Limb (tissue), 2 donors: ENCODE data around the gene CDR2.

Source experiments
- DNase-seq, 2 donors: peaks; one replicate each; pipeline ENCODE4 v3.0.0-alpha.2; 2016; ENCODE audit errors: extremely low spot score in 2 of 2

Gene CDR2

DNA sequence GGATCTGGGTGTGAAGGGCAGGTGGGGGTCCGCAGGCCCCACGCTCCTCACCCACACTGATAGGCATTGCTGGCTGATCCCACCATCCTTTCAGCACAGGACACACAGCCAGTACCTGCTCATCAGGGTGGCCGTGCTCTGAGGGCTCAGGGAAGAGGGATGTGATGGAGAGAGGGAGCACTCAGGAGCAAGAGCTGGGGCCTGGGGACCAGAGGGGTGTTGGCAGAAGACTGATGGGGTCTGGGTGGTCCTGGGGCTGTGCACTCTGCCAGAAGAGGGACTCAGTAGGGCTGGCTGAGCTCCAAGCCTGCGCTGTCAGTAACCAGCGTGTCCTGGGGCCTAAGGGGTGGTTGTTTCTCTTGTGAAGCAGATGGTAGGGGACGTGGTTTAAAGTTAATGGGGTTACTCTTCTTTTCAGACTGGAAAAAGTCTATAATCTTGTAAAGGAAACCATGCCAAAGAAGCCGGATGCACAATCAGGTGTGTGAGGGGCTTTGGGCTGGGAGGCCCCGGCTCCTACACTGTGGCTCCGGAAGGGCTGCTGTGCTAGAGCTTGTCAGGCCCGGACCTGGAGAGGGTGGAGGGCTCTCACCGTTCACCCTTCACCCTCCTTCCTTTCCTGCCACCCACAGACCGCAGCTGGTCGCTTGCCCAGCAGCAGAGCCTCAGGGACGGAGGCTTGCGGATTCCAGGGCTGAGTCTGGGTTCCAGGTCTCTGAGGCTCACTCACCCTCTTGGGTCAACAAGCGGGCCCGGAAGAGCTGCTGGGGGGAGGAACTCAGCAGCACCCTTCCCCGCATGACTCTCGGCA is 49.4 kb downstream of the CDR2 start:
- DNase-seq: no peak

DNA sequence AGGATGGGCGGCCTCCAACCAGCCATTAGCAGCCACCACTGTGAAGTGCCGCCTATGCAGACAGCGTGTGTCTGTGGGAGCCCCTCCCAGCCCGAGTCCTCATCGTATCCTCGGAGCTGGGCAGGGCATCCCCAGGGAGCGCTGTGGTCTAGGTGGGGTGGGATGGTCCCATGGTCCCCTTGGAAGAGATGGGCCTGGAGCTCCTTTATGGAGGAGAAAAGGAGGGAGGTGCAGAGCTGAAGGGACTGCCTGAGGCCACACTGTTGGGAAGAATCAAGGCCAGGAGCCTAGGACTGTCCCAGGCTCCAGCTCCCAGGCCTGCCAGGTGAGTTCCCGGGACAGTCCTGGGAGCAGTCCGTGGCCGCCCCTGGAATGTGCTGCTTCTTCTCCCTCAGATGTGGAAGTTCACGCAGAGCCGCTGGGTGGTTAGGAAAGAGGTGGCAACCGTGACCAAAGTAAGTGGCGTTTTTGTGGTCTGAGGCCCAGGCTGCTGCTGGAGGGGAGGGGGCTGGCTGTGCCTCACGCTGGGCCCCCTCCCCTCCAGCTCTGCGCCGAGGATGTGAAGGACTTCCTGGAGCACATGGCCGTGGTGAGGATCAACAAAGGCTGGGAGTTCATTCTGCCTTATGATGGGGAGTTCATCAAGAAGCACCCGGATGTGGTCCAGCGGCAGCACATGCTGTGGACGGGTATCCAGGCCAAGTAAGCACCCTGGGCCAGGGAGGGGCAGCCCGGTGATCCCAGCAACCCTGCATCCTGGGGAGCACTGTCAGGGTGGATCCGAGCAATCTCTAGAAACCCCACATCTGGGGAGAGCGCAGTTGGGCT is 50.2 kb downstream of the CDR2 start:
- no peak for DNase-seq

DNA sequence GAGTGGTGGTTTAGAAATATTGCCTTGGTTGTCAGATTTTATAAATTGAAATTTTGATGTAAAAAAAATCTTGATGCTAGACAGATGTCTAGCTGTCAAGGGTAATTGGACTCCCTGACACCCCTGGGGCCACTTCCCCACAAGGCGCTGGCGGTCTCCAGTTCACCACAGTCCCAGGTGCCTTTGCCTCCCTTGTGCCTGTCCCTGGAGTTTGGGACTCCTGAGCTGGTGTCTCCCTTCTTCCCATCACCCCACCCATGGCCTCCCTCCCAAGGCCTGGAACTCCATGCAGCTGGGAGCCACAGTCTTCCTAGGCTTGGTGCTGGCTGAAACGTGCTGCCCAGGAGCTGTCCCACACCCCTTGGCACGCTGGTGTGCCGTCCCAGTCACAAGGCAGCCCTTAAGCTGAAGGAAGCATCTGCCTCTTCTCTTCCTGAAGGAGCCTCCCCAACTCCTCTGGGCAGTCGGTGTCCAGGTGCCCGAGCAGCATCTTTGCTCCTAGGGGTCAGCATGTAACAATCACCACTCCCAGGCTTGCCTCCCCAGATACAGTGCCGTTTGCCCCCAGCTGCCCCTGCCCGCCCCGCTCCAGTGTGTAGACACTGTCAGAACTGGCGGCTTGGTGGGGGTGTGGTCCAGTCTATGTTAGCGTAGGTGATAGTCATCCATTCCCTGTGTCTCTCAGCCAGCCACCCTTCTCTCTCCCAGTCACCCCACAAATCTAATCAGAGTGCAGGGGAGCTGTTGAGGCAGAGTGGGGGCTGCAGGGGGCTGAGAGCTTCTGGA is 51.1 kb downstream of the CDR2 start:
- no peak for DNase-seq

DNA sequence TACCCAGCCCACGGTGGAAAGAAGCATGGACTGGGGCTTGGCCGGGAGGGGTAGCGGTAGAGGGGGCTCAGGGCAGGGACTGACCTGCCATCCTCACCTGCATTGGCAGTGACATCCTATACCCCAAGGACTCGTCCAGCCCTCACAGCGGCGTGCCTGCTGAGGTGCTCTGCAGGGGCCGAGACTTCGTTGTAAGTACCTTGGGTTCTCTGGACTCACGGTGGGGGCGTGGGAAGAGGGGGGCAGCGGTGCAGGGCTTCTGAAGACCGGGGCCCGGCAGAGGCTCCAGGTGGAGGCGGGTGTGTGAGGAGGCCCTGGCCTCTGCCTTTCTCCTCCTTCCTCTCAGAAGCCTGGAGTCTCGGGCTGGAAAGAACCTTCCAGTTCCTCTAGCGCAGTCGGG is 51.7 kb downstream of the CDR2 start:
- no peak for DNase-seq

DNA sequence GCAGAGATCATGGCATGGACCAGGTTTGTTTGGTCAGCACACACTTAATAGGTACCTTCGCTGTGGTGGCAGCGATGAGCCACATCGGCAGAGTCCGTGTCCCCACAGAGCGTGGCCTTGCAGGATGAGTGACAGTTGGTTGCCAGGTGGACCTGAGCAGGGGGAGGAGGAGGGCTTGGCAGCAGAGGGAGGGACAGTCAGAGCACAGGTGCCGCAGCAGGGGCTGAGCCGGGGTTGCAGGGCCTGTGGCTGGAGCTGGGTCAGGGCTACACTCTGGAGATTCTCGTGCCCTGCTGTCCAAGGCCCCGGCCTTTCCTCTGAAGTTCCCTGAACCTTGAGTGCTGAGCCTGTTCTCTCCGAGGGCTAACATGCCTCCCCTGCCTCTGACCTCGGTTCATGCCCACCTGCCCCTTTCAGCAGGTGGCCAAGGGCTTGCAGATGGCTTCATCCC is 52.4 kb downstream of the CDR2 start:
- DNase-seq: no peak

DNA sequence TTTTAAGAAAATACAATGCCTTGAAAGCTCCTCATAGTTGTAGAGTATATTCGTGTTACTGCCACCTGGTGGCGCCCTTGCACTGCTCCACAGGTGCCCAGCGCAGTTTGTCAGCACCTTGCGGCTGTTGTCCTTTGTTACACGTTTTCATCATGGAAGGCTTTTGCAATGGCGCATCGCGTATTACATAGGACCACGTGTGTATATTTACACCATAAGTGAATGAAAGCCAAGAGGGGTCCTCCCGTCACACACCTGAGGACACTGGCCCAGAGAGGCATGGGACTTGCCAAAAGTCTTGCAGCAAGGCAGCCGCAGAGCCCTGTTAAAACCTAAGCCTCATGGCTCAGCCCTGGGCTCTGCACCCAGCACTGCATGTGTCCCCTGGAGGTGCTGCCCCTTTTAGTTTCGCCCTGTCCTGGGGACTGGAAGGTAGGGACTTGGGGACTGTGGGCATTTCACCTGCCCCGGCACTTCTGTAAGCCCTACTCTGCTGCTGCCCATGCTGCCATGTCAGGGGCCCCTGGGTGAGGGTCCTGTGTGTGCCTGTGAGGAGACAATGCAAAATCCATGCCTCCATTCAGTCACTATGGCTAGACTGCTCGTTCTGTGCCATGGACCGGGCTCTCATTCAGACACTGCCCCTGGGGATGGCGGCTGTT is 52.9 kb downstream of the CDR2 start:
- DNase-seq: peak; percentile 61 to 72

DNA sequence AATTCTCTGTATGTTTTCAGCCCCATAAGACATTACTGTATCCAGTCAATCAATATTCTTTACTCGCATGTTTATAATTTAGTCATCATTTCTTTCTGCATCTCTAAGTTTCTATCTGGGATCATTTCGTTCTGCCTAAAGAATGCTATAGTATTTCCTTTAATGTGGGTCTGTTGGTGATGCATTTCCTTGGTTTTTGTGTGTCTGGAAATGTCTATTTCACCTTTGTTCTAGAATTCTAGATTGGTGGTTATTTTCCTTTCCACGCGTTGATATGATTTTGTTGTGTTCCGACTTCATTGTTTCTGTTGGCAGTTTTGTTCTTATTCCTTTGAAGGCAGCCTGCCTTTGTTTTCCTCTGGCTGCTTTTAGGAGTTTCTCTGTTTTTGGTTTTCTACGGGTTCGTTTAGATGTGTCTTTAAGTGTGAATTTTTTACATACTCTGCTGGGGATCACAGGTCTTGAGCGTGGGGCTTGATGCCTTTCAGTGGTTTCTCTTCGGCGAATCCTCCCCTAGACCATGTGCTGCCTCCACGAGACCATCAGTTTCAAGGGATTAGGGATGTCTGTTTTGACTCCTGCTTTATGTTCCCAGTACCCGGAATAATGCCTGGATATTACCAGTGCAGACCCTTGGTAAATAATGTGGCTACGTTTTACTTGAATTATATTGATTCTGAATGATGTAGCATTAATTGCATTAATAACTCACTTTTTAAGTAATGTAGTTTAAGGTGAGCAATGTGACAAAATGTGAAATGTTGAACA is 53.7 kb downstream of the CDR2 start:
- peak in 1 of 2 donors; percentile 1 for DNase-seq

DNA sequence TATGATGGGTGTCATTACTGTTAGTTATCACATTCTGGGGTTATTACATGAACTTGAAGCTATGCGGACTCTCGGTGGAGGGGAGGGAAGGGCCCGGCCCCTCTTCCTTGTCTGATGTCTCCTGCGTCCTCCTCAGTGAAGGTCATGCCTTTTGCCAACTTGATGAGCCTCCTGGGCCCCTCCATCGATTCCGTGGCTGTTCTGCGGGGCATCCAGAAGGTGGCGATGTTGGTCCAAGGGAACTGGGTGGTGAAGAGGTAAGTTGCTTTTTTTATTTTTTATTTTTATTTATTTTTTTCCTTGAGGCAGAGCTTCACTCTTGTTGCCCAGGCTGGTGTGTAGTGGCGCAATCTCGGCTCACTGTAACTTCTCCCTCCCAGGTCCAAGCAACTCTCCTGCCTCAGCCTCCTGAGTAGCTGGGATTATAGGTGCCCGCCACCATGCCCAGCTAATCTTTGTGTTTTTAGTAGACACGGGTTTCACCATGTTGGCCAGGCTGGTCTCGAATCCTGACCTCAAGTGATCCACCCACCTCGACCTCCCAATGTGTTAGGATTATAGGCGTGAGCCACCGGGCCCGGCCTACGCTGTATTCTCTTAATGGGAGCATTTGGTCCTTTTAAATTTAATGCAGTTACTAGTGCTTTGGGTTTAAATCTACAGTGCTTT is 55.6 kb downstream of the CDR2 start:
- no peak for DNase-seq

DNA sequence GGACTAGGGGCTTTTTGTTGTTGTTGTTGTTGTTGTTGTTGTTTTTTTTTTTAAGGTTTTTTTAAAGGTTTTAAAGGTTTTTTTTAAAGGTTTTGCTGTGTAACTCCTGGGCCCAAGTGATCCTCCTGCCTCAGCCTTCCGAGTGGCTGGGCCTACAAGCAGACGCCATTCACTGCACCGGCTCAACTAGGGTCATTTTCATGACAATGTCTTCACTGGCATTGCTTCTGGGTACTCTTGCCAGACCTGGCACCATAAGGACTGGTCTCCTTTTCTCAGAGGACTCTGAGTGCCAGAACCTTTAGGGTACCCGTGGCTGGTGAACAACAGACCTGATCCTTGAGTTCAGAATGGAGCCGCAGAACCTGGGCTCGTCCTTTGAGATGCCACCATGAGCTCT is 56.8 kb downstream of the CDR2 start:
- no peak for DNase-seq

DNA sequence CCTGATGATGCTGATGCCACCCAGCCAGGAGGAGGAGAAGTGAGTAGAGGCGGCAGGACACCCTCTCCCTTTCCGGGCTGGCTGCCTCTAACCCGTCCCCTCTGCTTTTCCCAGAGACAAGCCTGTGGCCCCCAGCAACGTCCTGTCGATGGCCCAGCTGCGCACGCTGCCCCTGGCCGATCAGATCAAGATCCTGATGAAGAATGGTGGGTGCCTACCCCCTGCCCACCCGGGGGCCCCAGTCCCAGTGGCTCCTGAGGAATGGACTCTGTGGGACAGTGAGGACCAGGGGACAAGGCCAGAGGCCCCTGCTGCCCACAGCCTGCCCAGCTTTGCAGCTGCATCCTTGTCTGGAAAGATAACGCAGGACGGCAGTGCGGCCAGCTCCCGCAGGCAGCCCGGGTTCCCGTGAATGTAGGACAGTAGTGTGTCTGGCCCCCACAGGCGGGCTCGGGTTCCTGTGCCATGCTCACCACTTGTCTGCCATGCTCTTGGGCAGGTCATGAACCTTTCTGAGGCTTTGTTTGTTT is 57.4 kb downstream of the CDR2 start:
- no peak for DNase-seq

DNA sequence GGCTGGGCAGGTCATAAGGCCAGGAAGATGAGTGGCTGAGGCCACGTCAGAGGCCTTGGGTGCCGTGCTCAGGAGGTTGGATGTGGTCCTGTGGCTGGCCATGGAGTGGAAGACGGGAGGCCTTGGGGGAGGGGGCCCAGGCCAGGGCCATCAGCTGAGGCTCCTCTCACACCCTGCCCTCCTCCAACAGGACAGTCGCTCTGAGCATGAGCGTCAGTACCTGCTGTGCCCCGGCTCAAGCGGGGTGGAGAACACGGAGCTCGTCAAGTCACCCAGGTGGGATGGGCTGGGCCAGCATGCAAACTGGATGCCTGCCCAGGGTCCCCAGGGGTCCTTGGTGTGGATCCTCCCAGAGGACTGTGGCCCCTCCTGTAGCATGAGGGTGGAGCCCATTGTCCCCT is 58.0 kb downstream of the CDR2 start:
- DNase-seq: no peak

DNA sequence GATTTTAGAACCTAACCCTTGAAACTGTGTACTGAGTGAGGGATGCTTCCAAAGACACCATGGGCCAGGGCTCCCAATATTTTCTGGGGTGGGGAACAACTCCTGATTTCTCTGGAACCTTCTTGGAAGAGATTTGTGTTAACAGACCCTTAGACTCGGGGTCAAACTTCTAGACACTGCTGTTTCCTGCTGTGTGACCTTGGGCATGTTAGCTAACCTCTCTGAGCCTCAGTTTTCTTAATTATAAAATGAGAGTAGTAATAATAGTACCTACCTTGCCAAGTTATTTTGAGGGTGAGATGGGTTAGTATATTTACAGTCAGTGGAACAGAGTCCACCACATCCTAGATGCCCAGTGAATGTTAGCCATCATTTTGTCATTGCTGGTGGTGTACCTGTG is 58.4 kb downstream of the CDR2 start:
- DNase-seq: no peak

DNA sequence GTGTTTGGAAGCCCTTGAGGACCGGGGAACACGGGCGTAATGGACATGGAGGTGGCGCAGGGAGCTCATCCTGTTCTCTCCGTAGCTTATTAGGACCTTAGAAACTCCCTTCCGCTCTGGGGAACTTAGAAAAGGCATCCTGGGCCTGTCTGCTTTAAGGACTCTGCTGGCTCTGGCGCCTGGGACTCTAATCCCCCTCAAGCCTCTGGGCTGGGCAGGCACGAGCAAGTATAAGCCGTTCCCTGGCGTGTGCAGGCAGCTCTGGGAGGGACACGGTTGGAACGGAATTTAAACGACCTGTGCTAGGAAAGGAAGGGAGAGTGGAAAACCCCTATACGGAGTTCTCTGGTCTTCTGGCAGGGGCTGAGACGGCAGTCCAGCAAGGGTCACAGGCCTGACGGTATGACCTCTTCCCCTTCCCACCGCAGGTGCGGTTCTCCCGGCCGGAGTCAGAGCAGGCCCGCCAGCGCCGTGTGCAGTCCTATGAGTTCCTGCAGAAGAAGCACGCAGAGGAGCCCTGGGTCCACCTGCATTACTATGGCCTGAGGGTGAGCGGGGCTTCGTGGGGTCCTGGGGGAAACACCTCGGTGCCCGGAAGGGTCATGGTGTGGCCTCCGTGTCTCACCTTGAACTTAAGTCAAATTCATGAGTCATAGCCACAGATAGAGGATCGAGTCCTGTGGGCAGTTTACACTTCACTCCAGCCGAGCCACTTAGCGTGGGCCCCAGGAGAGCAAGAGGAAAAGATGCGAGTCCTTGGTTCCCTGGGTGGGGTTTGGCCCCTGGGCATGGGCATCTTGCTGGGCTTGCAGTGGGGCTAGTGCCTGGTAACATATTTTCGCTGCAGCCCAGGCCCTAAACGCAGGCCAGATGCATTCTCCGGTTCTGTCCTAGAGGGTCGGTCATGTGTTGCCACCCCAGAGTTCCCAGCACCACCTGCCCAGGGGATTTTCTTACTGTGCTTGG is 59.5 kb downstream of the CDR2 start:
- no peak for DNase-seq

DNA sequence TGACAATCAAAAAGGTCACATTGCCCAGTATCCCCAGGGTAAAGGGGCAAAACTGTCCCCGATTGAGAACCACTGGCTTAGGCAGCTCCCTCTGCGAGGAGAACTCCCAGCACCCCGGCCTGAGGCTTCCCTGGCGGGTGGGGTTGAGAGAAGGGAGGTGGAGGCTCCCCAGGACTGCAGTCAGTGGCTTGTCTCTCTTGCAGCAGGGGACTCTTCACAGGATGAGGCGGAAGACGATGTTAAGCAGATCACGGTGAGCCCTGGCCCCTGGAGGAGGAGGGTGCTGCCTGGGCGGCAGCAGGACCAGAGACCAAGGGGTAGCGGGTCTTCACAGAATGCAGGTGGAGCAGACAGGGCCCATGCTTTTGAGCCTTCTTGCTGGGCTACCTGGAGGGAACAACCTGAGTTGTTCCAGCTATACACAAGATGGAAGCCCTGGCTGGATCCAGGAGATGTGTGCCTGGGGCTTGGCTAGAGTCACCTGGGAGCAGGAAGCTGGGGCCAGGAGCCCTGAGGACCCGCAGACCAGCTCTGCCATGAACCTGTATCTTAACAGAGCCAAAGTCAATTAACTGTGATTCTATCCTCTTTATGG is 60.4 kb downstream of the CDR2 start:
- DNase-seq: no peak

DNA sequence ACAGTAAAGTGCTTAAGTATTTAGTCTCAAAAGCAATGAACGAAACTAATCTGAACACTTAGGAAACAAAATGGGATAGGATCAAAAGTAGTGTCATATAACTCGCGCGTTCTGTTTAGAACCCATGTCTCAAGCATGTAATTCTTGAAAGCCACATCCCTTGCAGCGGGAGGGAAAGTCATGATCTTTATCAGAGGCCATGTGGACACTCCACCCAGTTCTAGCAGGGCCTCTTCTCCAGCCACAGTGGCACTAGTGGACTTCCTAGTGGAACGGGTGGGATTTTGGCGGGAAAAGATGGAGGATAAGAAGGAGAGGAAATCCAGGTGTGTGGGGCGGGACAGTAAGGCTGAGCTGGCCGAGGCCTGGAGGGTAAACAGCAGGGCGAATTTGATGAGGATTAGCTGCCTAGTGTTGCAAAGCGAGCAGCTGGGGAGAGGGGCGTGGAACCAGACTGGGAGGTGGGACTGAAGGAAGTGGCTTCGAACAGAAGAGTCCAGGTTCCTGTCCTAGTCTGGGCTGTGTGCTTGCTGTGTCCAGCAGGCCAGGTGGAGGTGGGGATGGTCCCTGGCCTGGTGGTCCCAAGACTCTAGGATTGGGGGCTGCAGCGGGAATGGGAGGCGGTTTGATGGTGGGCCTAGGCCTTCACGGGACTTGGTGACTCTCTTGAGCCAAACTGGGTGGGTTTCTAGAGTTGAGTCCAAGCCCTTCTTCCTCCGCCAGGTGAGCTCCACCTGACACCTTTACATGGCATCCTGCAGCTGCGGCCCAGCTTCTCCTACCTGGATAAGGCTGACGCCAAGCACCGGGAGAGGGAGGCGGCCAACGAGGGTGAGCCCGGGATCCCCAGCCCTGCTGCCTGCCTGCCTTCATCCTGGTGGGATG is 61.3 kb downstream of the CDR2 start:
- DNase-seq: no peak

DNA sequence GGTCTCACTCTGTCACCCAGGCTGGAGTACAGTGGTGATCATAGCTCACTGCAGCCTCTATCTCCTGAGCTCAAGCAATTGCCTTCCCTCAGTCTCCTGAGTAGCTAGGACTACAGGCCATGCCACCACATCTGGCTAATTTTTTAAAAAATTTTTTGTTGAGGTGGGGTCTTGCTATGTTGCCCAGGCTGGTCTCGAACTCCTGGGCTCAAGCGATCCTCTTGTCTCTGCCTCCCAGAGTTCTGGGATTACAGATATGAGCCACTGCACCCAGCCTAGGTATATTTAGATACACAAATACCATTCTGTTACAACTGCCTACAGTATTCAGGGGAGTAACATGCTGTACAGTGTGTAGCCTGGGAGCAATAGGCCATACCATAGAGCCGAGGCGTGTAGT is 62.9 kb downstream of the CDR2 start:
- DNase-seq: no peak

DNA sequence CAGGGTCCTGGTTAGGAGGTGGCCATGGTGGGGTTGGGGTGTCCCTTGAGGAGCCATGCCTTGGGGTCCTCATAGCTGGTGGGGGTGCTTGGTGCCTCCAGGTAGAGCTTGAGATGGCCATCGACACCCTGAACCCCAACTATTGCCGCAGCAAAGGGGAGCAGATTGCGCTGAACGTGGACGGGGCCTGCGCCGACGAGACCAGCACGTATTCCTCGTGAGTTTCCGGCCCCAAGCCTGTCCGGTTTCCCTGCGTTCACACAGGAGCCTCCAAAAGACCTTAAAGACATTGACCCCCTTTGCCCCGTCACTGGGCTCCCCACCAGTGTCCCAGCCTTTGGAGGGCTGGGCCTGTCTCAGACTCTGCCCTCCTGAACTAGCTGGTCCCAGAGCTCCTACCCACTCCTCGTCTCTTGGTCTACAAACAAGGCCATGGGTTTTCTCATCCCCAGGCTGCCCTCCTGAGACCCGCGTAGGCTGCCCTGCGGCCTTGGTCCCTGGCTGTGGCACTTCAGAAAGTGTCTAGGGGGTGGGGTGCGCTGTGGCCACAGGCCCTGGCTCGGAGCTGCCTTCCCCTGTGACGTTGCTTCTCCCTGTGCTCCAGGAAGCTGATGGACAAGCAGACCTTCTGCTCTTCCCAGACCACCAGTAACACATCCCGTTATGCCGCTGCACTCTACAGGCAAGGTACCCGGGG is 65.4 kb downstream of the CDR2 start:
- no peak for DNase-seq
